GM12801 (cell line): ENCODE results near the gene HOXC9.

Experiments
- TF ChIP-seq, protein P1 (sequence below): IDR thresholded peaks from one replicate; pipeline ENCODE4 v1.5.1; 2011; ENCODE audit warnings: control low read depth; ENCODE audit not compliant: insufficient read length; ENCODE audit errors: extremely low read depth

HOXC9 gene

DNA sequence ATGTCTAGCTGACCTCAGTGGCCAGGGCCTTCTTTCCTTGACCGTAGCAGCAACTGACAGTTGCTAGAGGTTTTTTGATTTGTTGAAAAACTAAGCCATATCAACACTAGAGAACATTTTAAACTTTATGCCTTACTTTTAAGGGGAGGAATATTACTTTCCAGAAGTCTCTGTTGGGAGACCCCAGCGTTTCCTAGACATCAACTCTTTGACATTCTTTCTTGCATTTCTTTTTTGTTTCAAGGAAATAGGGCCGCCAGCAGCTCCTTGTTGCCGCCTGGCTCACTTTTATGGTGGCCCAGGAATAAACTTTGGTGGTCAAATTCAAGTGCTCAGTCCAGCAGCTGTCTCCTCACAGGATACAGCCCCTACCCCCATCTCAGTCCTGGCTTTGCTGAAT is 29.5 kb upstream of the HOXC9 start:
- TF ChIP-seq, protein P1, sequence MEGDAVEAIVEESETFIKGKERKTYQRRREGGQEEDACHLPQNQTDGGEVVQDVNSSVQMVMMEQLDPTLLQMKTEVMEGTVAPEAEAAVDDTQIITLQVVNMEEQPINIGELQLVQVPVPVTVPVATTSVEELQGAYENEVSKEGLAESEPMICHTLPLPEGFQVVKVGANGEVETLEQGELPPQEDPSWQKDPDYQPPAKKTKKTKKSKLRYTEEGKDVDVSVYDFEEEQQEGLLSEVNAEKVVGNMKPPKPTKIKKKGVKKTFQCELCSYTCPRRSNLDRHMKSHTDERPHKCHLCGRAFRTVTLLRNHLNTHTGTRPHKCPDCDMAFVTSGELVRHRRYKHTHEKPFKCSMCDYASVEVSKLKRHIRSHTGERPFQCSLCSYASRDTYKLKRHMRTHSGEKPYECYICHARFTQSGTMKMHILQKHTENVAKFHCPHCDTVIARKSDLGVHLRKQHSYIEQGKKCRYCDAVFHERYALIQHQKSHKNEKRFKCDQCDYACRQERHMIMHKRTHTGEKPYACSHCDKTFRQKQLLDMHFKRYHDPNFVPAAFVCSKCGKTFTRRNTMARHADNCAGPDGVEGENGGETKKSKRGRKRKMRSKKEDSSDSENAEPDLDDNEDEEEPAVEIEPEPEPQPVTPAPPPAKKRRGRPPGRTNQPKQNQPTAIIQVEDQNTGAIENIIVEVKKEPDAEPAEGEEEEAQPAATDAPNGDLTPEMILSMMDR: no peak

DNA sequence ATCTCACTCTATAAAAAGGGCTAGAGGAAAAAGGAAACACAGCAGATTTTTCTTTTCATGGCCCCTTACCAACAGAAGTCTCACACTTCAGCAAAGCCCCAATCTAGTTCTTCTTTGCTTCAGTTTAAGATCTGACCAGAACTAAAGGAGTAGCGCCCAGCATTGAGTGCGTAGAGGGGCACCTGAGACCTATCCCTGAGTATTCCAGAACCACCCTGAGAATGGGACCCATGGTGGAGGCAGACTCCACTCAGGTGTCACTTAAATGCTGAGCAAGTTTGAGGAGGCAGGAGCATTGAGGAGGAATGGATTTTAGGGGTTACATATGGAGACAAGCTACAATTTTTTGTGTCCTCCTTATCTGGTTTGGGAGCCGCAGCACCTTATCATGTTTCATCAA is 28.8 kb upstream of the HOXC9 start:
- TF ChIP-seq, protein P1: no peak

DNA sequence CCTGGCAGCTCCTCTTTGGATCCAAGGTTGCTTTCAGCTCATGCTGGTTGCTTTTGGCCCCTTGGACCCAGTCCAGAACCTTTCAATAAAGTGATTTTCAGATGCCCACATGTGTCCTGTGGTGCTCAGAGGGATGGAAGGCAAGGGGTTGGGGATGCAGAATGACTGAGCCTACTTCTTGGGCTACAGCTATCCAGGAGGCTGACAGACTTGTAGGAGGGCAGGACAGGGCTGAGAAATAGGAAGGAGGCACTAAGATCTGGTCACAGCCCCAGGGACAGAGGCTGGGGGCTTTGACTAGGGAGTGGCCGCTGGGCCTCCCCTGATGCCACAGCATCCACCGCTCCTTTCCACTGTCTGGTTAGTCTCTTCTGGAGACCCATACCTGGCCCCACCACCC is 28.3 kb upstream of the HOXC9 start:
- TF ChIP-seq, protein P1: no peak

DNA sequence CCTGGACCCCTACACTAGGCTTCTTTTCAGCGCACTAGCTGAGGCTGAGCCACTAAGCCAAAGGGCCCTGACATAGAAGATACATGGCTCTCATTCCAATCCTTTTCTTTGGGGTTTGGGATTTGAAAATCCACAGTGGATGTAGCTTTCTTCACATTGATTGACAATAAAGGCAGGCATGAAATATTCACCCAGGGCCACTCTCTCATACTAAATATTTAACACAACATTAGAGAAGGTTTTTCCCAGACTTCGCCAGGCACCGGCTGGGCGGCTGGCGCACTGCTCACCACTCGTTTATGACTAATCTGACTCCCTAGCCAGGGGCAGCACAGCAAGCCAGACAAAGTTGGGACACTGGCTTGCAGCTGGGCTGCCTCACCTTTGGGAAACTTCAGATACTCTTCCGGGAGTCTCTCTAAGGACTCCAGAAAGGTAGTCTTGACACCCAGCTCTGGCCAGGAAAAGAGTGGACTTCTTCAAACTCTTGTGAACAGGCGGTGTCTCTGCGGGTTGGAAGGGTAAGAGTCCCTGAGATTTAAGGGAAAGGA is 27.7 kb upstream of the HOXC9 start:
- TF ChIP-seq, protein P1: no peak

GRCh38 chr12:53972722-53973235 is 27.2 kb upstream of the HOXC9 start, which contains the start of gene HOXC11:
HOXC11 (plus strand) TSS chr12:53973126; CDS start chr12:53973242, 116 bp downstream.
- TF ChIP-seq, protein P1: no peak

DNA sequence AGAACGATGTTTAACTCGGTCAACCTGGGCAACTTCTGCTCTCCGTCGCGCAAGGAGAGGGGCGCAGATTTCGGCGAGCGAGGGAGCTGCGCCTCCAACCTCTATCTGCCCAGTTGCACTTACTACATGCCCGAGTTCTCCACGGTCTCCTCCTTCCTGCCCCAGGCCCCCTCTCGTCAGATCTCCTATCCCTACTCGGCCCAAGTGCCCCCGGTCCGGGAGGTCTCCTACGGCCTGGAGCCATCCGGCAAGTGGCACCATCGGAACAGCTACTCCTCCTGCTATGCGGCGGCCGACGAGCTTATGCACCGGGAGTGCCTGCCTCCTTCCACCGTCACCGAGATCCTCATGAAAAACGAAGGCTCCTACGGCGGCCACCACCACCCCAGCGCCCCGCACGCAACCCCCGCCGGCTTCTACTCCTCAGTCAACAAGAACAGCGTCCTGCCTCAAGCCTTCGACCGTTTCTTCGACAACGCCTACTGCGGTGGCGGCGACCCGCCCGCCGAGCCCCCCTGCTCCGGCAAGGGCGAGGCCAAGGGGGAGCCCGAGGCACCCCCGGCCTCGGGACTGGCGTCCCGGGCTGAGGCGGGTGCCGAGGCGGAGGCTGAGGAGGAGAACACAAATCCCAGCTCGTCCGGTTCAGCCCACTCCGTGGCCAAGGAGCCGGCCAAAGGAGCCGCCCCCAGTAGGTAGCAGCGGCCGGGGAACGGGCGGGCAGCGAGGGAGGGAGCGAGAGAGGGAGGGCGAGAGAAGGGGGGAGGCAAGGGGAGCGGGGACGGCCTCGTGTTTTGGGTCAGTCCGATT is 26.5 kb upstream of the HOXC9 start:
- TF ChIP-seq, protein P1: no peak

DNA sequence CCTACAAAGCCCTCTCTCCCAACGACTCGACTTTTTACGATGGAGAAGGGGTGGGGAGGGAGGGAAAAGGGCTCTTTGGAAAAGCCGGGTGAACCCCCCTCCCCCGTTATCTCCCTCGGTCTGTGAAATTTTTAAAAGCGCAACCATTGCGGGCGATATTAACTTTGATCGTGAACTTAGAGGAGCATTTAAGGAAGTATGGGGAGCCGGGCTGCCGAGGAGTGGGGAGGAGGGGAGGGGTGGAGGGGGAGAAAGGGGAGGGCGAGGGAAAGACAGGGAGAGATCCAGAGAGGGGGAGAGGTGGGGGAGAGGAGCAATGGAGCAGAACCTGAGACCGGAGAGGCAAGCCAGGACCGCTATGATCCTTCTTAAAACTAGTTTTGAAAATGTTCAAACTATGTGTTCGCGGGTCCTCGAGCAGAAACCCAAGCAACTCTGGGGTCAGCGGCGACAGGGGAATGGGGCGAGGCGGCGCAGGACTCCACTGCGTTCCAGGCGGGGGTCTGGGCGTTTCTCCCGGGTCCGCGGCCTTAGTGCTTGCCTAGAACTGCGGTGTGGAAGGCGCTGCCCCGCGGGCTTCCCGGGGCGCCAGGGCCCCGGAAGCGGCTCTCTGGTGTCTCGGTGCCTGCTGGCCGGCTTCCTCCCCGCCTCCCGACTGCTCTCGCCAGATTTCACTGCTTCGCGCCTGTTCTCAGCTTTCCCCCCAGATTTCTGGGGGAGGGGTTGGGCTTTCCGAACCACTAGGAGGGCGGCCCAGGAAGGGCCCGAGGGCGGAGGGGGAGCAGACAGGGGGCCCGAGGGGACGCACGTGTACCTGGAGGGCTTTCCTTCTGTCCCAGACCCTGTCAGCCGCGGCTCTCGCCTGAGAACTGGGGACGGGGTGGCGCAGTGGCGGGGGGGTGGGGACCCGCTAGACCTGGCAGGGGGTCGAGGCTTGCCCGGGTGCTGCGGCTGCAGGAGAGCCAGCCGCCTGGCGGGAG is 25.6 kb upstream of the HOXC9 start, which contains the start of gene HOTAIR:
Gene HOTAIR (minus strand): TSS at position 871 of the 980 bp plus-strand sequence.
- TF ChIP-seq, protein P1: no peak
